HFF-Myc (cell line): ENCODE measurements around the gene GALNS.

Source experiments
- DNase-seq: peaks from one replicate; pipeline ENCODE4 v3.0.0-alpha.2; 2011; ENCODE audit warnings: low read depth; ENCODE audit errors: extremely low read depth
- H3K4me3 ChIP-seq: replicated peaks from 2 replicates; pipeline ENCODE4 v1.5.1; 2011; ENCODE audit warnings: low read depth, mild to moderate bottlenecking, control low read depth, low read length
- CTCF ChIP-seq: IDR thresholded peaks from 2 replicates; pipeline ENCODE4 v1.5.1; 2012; ENCODE audit warnings: mild to moderate bottlenecking, low read depth, low read length, control low read depth; ENCODE audit errors: missing control alignments

Gene GALNS

DNA sequence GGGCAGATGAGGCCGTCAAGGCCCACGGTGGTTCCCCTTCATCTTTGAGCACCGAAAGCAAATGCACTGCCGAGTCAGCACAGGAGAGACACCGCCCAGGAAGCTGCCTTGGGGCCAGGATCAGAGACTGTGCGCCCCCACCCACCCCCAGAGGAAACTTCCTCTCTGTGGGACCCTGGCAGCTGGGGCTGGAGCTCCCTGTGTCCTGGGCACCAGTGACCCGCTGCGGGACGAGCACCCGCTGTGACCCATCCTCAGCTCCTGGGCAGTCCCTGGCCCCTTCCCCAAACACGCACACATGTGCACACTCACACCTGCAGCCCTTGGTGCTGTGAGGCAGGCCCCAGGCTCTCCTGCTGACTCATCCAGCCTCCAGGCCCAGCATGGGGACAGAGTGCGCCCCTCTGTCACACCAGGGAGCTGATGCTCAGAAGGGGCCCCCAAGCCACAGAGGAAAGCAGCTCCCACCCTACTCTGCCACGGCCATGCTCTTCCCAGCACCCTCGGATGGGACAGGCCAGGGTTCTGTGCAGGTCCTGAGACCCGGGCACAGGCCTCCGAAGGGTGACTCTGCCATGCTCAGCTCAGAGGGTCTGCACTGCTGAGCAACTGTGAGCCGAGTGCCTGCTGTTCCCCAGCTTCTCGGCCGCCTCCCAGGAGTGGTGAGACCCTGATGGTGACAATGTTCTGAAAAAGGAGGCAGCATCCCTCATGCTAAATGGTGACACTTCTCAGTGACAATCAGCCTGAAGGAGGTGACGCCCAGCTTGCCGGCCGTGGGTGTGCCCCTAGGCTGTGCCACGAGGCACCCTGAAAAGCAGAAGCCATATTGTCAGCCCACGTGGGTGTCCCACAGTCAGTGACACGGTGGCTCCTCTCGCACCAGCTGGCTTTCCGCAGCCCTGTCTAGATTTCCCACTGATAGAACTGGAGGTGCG, 75.3 kb downstream of the GALNS start:
- TF ChIP-seq CTCF = no peak
- no peak for DNase-seq
- H3K4me3 ChIP-seq = peak overlapping the region; percentile 79; the same call in 1 of the 2 replicates

GRCh38 chr16:88780142-88781062, 76.3 kb downstream of the GALNS start:
- TF ChIP-seq CTCF = no peak
- DNase-seq = no peak
- H3K4me3 ChIP-seq = no peak overlapping the region

DNA sequence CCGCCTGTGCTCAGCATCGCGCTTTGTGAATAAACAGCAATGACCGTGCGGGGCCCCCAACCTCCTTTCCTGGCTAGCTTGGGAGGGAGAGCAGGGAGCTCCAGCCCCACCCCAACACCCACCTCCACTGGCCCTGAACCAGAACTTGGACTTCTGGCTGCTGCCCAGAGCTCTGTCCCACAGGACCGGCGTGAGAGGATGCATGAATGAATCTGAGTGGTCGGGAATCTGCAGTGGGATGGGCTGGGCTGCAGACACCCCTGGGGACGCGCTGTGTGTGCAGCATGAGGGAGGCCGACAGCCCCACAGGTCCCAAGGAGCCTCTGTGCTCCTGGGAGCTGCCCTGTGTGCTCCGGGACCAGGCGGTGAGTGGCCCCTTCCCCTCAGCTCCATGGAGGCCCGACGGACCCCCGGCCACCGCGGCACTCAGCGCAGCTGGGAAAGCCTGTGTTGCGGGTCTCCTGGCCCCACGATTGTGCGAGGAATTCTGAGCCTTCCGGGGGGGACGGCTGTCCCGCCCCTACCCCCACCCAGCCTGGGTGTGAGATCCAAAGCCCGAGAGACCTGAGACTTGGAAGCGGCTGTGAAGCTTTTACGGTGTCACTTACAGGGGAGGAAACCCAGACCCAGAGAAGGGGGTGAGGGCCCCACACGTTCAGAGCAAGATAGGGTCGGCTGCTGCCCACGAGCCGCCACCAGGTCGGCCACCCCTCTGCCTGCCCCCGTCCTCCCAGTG, 77.2 kb downstream of the GALNS start:
- H3K4me3 ChIP-seq = no peak overlapping the region
- TF ChIP-seq CTCF = no peak

DNA sequence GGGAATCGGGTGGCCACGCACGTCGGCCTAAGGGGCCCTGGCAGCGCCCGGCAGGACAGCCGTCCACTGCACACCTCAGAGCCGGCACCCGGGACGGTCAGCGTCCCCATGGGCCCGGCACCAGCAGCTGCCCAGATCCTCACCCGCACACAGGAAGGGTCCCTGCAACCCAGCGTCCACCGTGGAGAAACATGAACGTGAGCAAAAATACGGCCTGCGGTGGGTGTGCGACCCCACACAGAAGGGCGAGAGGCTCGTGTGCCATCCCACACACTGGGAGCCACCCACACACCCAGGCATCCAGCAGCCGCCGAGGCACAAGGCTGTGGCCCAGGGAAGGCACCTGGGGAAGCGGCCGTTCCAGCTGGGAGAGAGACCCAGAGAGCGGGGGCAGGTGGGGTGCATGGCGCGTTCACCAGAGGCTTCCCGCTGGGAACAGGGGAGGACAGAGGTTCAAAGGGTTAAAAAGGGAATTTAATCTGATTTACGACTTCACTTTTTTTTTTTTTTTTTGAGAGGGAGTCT, 78.1 kb downstream of the GALNS start:
- DNase-seq = no peak
- no peak for TF ChIP-seq CTCF
- no peak overlapping the region for H3K4me3 ChIP-seq

More for the DNA sequence above, 77.2 kb downstream of the GALNS start:
- DNase-seq = no peak

DNA sequence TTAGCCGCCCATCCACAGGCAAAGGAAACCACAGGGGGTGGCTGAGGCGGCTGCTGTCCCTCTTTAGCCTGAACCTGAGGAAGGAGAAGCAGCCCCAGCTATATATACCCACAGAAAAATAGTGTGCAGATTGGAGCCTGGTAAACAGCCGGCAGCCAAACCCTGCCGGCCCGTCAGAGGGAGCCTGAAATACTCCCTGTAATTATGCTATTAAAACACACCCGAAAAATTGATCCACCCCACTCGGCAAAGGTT, 78.5 kb downstream of the GALNS start:
- no peak for TF ChIP-seq CTCF
- H3K4me3 ChIP-seq = no peak overlapping the region
- DNase-seq = no peak
